BLaER1 (cell line): ENCODE results near the gene AQP6.

Experiments
- H3K27ac ChIP-seq: shearing (Covaris generic); formaldehyde crosslinking; 2 replicates; pipeline ENCODE4 v1.8.1; 2022
- H3K27me3 ChIP-seq: shearing (Covaris generic); formaldehyde crosslinking; 2 replicates; pipeline ENCODE4 v1.8.1; 2022
- H3K36me3 ChIP-seq: shearing (Covaris generic); formaldehyde crosslinking; 2 replicates; pipeline ENCODE4 v1.8.1; 2022
- H3K4me1 ChIP-seq: shearing (Covaris generic); formaldehyde crosslinking; 2 replicates; pipeline ENCODE4 v1.8.1; 2022
- H3K4me2 ChIP-seq: shearing (Covaris generic); formaldehyde crosslinking; 2 replicates; pipeline ENCODE4 v1.8.1; 2022
- H3K4me3 ChIP-seq: shearing (Covaris generic); formaldehyde crosslinking; 2 replicates; pipeline ENCODE4 v1.8.1; 2022
- H3K9ac ChIP-seq: shearing (Covaris generic); formaldehyde crosslinking; 2 replicates; pipeline ENCODE4 v1.8.1; 2022
- H3K9me3 ChIP-seq: shearing (Covaris generic); formaldehyde crosslinking; 2 replicates; pipeline ENCODE4 v1.8.1; 2022
- H4K20me1 ChIP-seq: shearing (Covaris generic); formaldehyde crosslinking; 2 replicates; pipeline ENCODE4 v1.8.1; 2022
- Cebpa-rat ChIP-seq: shearing (Covaris generic); IDR thresholded peaks from 2 replicates; pipeline ENCODE4 v1.8.1; 2022

AQP6 gene

DNA sequence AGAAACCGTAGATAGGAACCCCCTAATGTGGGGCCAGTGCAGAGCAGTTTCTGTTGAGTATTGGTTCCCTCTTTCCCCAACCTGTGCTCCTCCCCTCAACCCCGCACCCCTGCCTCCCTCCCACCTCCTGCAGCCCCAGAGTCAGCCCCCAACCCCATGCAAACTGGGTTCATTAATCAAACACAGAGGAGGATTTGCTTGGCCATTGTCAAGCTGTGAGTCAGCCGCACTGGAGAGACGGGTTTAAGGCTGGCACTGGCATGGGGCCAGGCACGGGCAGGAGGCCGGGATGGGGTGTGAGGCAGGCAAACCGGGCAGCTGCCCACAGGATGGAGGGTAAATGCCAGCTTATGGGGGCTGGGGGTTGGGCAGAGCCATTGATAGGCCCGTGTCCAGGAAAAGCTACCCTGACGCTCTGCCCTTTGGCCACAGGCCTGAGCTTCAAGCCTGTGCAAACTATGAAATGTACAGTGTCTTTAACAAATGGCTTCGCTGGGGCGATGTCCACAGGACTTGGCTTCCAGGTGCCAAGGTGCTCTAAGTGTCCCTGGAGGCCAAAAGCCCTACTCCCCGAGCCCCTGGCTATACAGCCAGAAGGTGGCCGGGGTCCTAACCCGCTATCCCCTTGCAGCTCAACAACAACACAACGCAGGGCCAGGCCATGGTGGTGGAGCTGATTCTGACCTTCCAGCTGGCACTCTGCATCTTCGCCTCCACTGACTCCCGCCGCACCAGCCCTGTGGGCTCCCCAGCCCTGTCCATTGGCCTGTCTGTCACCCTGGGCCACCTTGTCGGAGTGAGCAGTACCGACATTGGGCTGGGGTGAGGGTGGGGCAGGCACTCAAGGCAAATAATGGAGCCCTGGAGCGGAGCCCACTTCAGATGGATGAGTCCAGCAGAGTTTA is 9.6 kb upstream of the AQP6 start:
- no peak overlapping the region for H3K4me2 ChIP-seq
- no peaks in the 10 kb centered on the region for H4K20me1 ChIP-seq
- H3K9me3 ChIP-seq: no peaks in the 10 kb centered on the region
- no peak overlapping the region for H3K27ac ChIP-seq
- H3K9ac ChIP-seq: no peak overlapping the region
- peaks cover 49% of the 10 kb centered on the region for H3K4me1 ChIP-seq
- H3K27me3 ChIP-seq: peaks cover 92% of the 10 kb centered on the region
- no peaks in the 10 kb centered on the region for H3K36me3 ChIP-seq
- no peak for TF ChIP-seq Cebpa-rat
- no peak overlapping the region for H3K4me3 ChIP-seq

DNA sequence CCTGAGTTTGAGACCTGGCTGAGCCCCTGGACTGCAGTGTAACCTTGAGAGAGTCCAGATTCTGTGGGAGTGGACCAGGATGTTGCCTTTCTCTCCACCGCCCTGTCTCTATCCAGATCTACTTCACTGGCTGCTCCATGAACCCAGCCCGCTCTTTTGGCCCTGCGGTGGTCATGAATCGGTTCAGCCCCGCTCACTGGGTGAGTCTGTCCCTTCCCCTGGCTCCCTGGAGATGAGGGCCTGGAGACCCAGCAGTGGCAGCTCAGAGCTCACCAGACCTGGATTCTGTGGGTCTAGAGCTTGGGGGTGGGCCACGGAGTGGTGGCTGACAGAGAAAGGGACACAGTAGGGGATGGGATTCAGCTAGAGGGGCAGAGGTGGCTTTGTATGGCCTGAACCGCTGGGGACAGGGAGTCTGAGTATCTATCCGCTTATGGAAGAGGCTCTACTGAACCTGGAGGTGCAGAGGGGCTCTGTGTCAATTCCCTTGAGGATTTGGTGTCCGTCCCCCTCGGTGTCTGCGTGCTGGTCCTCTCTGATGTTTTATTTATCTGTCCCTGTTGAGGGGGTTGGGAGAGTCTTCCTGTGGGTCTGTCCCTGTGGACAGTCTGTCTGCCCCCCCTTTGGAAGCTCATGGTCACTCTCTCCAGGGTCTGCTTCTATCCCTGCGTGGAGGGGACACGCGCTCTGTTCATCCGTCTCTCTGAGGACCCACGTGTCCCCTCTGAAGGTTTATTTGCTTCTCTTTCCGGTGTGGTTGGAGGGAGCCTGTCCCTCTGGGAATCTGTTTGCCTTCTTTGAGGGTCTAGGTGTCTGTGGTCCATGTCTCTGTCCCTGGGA is 8.6 kb upstream of the AQP6 start:
- Histone ChIP-seq H3K27me3 (peaks cover 86% of the 10 kb centered on the region), H3K9me3 (no peaks in the 10 kb centered on the region), H3K27ac (no peak overlapping the region), H3K4me3 (no peak overlapping the region), H3K9ac (no peak overlapping the region), H3K4me1 (peaks cover 48% of the 10 kb centered on the region), H3K4me2 (peak overlapping the region; percentile 50), H3K36me3 (no peaks in the 10 kb centered on the region), H4K20me1 (no peaks in the 10 kb centered on the region)
- TF ChIP-seq Cebpa-rat: no peak

DNA sequence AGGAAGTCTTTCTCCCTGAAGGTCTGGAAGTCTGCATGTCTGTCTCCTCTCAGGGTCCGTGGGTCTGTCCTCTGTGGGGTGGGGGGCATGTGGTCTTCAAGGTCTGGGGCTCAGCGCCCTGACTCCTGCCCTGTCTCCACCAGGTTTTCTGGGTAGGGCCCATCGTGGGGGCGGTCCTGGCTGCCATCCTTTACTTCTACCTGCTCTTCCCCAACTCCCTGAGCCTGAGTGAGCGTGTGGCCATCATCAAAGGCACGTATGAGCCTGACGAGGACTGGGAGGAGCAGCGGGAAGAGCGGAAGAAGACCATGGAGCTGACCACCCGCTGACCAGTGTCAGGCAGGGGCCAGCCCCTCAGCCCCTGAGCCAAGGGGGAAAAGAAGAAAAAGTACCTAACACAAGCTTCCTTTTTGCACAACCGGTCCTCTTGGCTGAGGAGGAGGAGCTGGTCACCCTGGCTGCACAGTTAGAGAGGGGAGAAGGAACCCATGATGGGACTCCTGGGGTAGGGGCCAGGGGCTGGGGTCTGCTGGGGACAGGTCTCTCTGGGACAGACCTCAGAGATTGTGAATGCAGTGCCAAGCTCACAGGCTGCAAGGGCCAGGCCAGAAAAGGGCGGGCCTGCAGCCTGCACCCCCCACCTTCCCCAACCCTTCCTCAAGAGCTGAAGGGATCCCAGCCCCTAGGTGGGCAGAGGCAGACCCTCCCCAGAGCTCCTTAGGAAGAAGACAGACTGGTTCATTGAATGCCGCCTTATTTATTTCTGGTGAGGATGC is 7.7 kb upstream of the AQP6 start:
- H3K4me1 ChIP-seq: peaks cover 48% of the 10 kb centered on the region
- no peaks in the 10 kb centered on the region for H3K36me3 ChIP-seq
- no peaks in the 10 kb centered on the region for H3K9me3 ChIP-seq
- no peaks in the 10 kb centered on the region for H4K20me1 ChIP-seq
- H3K9ac ChIP-seq: no peak overlapping the region
- no peak for TF ChIP-seq Cebpa-rat
- peaks cover 83% of the 10 kb centered on the region for H3K27me3 ChIP-seq
- peak overlapping the region; percentile 50 for H3K4me2 ChIP-seq
- no peak overlapping the region for H3K4me3 ChIP-seq
- H3K27ac ChIP-seq: no peak overlapping the region

DNA sequence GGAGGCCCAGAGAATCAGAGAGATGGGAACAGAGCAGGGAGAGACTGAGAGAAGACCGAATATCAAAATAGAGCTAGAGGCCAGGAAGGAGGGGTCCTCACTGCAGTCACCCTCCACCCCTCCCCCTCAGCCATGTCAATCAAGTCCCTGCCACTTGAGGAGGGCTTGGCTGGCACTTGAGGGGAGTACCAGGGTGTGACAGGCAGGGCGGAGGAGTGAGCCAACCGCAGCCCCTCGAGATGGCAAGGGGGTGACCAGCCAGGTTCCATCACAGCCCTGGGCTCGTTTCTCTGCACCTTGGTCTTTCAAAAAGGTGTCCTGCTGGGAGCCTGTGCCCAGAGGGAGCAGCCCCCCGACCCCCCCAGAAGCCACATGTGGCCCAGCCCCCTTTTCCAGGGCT is 6.9 kb upstream of the AQP6 start:
- no peaks in the 10 kb centered on the region for H3K9me3 ChIP-seq
- H3K36me3 ChIP-seq: no peaks in the 10 kb centered on the region
- H4K20me1 ChIP-seq: no peaks in the 10 kb centered on the region
- no peak overlapping the region for H3K4me3 ChIP-seq
- no peak overlapping the region for H3K4me2 ChIP-seq
- H3K9ac ChIP-seq: no peak overlapping the region
- no peak overlapping the region for H3K27ac ChIP-seq
- H3K27me3 ChIP-seq: peaks cover 77% of the 10 kb centered on the region
- TF ChIP-seq Cebpa-rat: no peak
- peaks cover 43% of the 10 kb centered on the region for H3K4me1 ChIP-seq

DNA sequence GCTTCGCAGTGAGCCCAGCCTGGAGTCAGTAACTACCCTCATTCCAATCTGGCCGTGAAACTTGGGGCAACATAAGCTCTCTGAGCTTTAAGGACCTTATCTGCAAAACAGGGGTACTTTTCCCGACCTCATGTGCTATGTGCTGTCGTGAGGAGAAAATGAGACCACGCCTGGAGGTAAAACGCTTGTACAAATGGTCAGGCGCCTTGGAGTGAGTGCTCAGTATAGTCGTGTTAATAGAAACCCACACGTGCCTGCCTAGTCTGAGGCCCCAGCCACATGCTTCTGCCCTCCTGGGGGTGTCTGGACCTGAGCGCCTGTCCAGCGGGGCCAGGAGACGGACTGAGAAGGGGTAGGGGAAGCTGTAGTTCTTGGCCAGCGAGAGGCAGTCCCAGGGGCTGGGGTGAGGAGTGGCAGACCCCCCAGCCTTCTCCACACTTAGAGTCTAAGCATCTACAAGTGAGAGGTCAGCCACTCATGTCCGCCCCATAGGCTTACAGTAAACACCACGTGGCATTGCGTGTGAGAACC is 6.2 kb upstream of the AQP6 start:
- no peak overlapping the region for H3K27ac ChIP-seq
- no peak overlapping the region for H3K9ac ChIP-seq
- H3K4me3 ChIP-seq: no peak overlapping the region

DNA sequence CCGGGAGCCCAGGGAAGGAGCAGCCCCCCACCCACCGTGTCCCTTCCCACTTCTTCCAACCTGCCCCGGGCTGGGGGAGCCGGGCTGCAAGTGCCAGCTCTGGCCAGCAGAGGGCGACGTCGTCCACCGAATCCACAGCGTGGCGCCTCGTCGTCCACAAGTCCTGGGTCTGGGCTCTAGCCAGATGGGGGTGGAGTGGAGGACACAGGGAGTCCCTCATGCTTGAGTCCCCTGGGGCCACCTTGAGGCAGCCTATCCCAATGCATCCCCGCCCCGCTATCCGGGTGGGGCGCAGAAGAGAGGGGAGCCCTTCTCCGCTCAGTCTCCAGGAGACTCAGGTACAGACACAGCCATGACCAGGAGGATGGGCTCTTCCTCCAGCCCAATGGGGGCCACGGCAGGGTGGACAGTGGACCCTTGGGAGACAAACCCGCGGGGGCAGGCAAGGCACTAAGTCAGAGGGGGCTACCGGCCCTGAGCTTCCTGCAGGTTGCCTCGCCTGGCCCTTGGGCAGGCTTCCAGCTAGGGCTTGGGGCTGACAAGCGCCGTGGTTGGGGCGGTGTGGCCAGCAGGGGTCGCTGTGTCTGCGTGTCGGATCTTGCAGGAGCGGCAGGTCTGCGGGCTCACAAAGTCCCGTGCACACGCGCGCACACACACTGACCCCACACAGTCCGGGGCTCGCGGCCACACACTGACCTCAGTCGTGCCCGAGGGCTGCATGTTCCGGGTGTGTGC is 5.5 kb upstream of the AQP6 start:
- Histone ChIP-seq H3K9ac (no peak overlapping the region), H3K4me3 (peak overlapping the region; percentile 57), H3K36me3 (no peaks in the 10 kb centered on the region), H3K27ac (no peak overlapping the region), H4K20me1 (no peaks in the 10 kb centered on the region), H3K27me3 (peaks cover 64% of the 10 kb centered on the region), H3K4me1 (peaks cover 37% of the 10 kb centered on the region), H3K4me2 (peak overlapping the region; percentile 90), H3K9me3 (no peaks in the 10 kb centered on the region)
- TF ChIP-seq Cebpa-rat: no peak

More for the DNA sequence above, 6.2 kb upstream of the AQP6 start:
- Histone ChIP-seq H3K27me3 (peaks cover 70% of the 10 kb centered on the region), H3K36me3 (no peaks in the 10 kb centered on the region), H3K4me2 (peak overlapping the region; percentile 90), H4K20me1 (no peaks in the 10 kb centered on the region), H3K4me1 (peaks cover 36% of the 10 kb centered on the region), H3K9me3 (no peaks in the 10 kb centered on the region)
- TF ChIP-seq Cebpa-rat: no peak

DNA sequence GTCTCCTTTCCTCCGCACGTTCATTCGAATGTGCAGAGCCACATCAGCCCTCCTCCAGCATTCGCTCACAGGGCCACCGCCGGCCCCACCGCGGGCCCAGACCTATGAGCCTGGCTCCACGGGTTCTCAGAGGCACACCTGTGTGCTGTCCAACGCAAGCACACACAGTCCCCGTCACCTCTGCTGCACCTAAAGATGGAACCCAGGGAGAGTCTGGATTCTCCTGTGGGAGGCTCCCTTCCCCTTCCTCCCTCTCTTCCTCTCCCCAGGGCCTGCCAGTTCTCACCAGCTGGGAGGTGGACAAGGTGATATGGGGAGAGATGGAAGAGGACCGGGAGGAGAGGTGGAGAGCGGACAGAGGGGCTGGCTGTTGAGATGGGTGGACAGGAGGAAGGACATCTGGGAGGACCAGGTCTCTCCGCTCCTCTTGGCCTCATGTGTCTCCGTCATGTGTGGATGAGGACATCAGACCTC is 4.9 kb upstream of the AQP6 start:
- Histone ChIP-seq H3K4me2 (peak overlapping the region; percentile 90), H3K27ac (no peak overlapping the region), H3K36me3 (no peaks in the 10 kb centered on the region), H3K4me1 (peaks cover 43% of the 10 kb centered on the region), H3K4me3 (peak overlapping the region; percentile 57), H3K9me3 (no peaks in the 10 kb centered on the region), H3K9ac (no peak overlapping the region), H4K20me1 (no peaks in the 10 kb centered on the region), H3K27me3 (peaks cover 58% of the 10 kb centered on the region)
- TF ChIP-seq Cebpa-rat: no peak

DNA sequence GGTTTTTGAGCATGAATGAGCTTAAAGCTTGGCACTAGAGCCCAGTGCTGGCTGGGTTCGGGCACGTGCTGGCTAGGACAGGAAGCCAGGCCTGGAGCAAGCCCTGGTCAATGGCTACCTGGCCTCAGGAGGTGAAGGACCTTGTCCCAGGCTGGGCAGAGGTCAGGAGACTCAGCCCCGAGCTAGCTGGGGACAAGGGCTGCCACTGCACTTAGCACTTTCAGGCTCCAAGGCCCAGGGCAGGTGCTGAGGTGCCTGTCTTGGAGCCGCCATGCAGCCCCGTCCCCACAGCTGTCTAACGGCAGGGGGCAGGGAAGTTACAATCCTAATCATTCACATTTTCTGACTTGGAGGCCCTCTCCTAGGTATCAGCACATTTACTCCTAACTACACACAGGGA is 4.3 kb upstream of the AQP6 start:
- Histone ChIP-seq H3K27ac (no peak overlapping the region), H3K4me1 (peaks cover 43% of the 10 kb centered on the region), H3K36me3 (no peaks in the 10 kb centered on the region), H3K9ac (no peak overlapping the region), H3K9me3 (no peaks in the 10 kb centered on the region), H3K4me3 (no peak overlapping the region), H4K20me1 (no peaks in the 10 kb centered on the region), H3K27me3 (peaks cover 51% of the 10 kb centered on the region), H3K4me2 (no peak overlapping the region)
- no peak for TF ChIP-seq Cebpa-rat

DNA sequence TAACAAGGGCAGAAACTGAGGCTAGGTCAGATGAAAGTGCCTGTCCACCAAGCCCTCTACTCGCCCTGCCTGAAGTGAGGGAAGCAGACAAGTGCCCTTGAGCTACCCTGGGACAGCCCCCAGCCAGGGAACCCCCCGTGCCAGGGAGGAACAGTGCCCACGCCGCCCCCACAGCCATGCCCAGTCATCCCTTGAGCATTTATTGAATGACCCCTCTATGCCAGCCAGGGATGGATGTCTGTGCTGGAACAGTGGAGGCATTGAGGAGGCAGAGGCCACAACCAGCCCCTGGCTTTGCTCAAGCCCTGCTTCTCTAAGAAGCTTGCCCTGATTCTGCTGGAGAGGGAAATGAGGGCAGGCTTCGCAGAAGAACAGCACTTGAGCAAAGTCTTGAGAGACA is 3.7 kb upstream of the AQP6 start:
- Histone ChIP-seq H3K4me2 (peak overlapping the region; percentile 58), H3K27me3 (peaks cover 46% of the 10 kb centered on the region)

More for the DNA sequence above, 3.7 kb upstream of the AQP6 start:
- no peaks in the 10 kb centered on the region for H3K9me3 ChIP-seq
- H3K4me1 ChIP-seq: peaks cover 42% of the 10 kb centered on the region
- no peak for TF ChIP-seq Cebpa-rat
- H3K36me3 ChIP-seq: no peaks in the 10 kb centered on the region
- H3K4me3 ChIP-seq: no peak overlapping the region
- no peak overlapping the region for H3K9ac ChIP-seq
- no peak overlapping the region for H3K27ac ChIP-seq
- no peaks in the 10 kb centered on the region for H4K20me1 ChIP-seq
